Cardiac fibroblast (primary cell): ENCODE data around the gene SLC38A11.

ENCODE experiments used
- DNase-seq, 2 donors: peaks; one replicate each; pipeline versions ENCODE4 v3.0.0 to v3.0.0-alpha.2; 2010; ENCODE audit warnings: low read depth in 2 of 2
- H3K4me3 ChIP-seq, 2 donors: replicated peaks in 1 of 2; 1 replicate in 1 of 2; 2 replicates in 1 of 2; pipeline ENCODE4 v1.5.1; 2011; ENCODE audit warnings: low read depth in 2 of 2, low read length in 2 of 2, mild to moderate bottlenecking in 2 of 2, moderate library complexity in 1 of 2
- CTCF ChIP-seq: IDR thresholded peaks from one replicate; pipeline ENCODE4 v1.5.1; 2011; ENCODE audit warnings: low read depth, mild to moderate bottlenecking, low read length, inconsistent platforms

Gene SLC38A11

GRCh38 chr2:164847291-164847690 lies 108.0 kb downstream of the SLC38A11 start:
- no peak for TF ChIP-seq CTCF
- no peak for DNase-seq
- H3K4me3 ChIP-seq, result no peak overlapping the region

DNA sequence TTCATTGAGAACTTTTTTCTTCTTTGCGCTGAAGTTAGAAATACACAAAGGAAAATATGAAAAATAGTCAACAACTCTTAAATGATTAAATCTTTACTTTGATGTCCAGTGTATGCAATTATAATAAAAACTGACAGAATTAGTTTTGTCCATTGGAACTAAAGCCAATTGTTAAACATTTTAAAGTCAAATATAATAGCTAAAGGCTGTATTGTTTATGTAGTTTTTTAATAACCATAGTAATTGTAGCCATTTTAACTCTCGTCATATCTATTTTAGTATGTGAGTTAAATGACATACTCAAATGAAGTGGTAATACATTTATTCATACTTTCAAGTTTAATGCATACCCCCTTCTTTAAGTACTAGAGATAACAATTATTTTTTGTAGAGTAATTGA lies 109.0 kb downstream of the SLC38A11 start:
- no peak for TF ChIP-seq CTCF
- DNase-seq, result no peak
- H3K4me3 ChIP-seq, result no peak overlapping the region
